Adrenal gland (tissue), 12 donors: ENCODE measurements around the gene ARL8A. TPM values are rescaled to one million over a fixed set of nuclear protein-coding genes. Genes with fewer than 3 reads are reported as not detected.
"Not testable (repeated sequence)": the region's sequence is repeated elsewhere in the genome, so short reads cannot be mapped to it uniquely, and the experiment has no call there.

Source experiments
- DNase-seq, 7 donors: peaks; one replicate each; pipeline ENCODE4 v3.0.0-alpha.2; 2019 to 2020
- H3K27ac ChIP-seq, 5 donors: fragments of 200-600 bp; sonication (generic) in 4 of 5; 1 replicate in 3 of 5; 2 replicates in 2 of 5; pipeline versions ENCODE4 v1.5.1 to v1.8.0; 2016 to 2020; ENCODE audit warnings: mild to moderate bottlenecking in 1 of 5
- H3K27me3 ChIP-seq: fragments of 200-600 bp; 2 replicates; pipeline ENCODE4 v1.8.0; 2021
- H3K36me3 ChIP-seq, 2 donors: fragments of 200-600 bp; replicated peaks in 1 of 2; 1 replicate in 1 of 2; 2 replicates in 1 of 2; pipeline versions ENCODE4 v1.5.1 to v1.8.0; 2018 to 2022
- H3K4me1 ChIP-seq, 2 donors: fragments of 200-600 bp; replicated peaks in 1 of 2; 1 replicate in 1 of 2; 2 replicates in 1 of 2; pipeline versions ENCODE4 v1.5.1 to v1.8.0; 2018 to 2021
- H3K4me3 ChIP-seq, 4 donors: fragments of 200-600 bp; sonication (generic) in 3 of 4; one replicate each; pipeline ENCODE4 v1.5.1; 2016 to 2018
- H3K9me3 ChIP-seq, 3 donors: fragments of 200-600 bp; sonication (generic) in 1 of 3; replicated peaks in 1 of 3; 1 replicate in 2 of 3; 2 replicates in 1 of 3; pipeline versions ENCODE4 v1.5.1 to v1.8.0; 2016 to 2021
- CTCF ChIP-seq, 6 experiments: fragments of 450-650 bp in 4 of 6; fragments of 200-600 bp in 2 of 6; sonication (generic) in 1 of 6; IDR thresholded peaks; 1 replicate in 5 of 6; 2 replicates in 1 of 6; pipeline versions ENCODE4 v1.5.1 to v1.8.0; 2016 to 2021; ENCODE audit warnings: antibody characterized with exemption in 6 of 6, mild to moderate bottlenecking in 2 of 6, moderate library complexity in 1 of 6
- POLR2A ChIP-seq, 2 donors: fragments of 450-650 bp; IDR thresholded peaks; one replicate each; pipeline ENCODE4 v1.6.1; 2017; ENCODE audit warnings: antibody characterized with exemption in 2 of 2, mild to moderate bottlenecking in 2 of 2, moderate library complexity in 1 of 2
- WGBS, 4 donors: extraction: QIAGEN DNeasy Blood & Tissue Kit in 2 of 4; methylation state at CpG; one replicate each; pipeline versions ENCODE4 v1.1.5 to v1.1.7; 2013 to 2017; 5-methylcytosine and 5-hydroxymethylcytosine counted together
- intact Hi-C, 2 donors: fragments of 100-400 bp; cut with DNase I; formaldehyde crosslinking; loops; one replicate each; pipeline versions ENCODE4 v1.14.1 to v1.15.0; 2022 to 2023
- polyA plus RNA-seq, 3 donors: library from polyadenylated mRNA; stranded (reverse); fragments of 200-250 nt in 2 of 3; fragments of 350-450 nt in 1 of 3; fragmentation: Illumina TruSeq in 1 of 3; extraction: RNeasy Lipid Tissue Mini Kit (QIAGEN cat#74804) in 1 of 3; gene quantifications; one replicate each; pipeline ENCODE4 v1.2.3, GENCODE V29; 2013 to 2014
- total RNA-seq, 9 donors: library from RNA; depleted of rRNA in 4 of 9; stranded (reverse); fragments of >200 nt in 4 of 9; fragments of 120-200 nt in 1 of 9; fragmentation: NEBNext Ultra II Directional in 1 of 9; extraction: Animal tissue kit (Norgen Biotek cat#: 25700) in 1 of 9; gene quantifications; one replicate each; pipeline versions ENCODE4 v1.1.0 to v1.2.4, GENCODE V29; 2013 to 2023
- donor health status: healthy with polysubstance abuse.
- donor health status: Bipolar disorder and iron deficiency.
- donor health status: DM: yes; HTN: yes; CAD: no.
- donor health status: DM: no; HTN: no; CAD: no.
- donor health status: DM: no; HTN: no; CAD: no.
- donor health status: DM: yes; HTN: yes; CAD: no.

The ARL8A gene
- total and polyA plus RNA-seq, 12 donors: 26.4 to 115 (median 53.7) TPM

- no peak overlapping the region for H3K27ac ChIP-seq
- H3K4me1 ChIP-seq: peaks cover 0 to 3% of the 10 kb centered on the region in 2 donors
- H3K9me3 ChIP-seq: no peaks in the 10 kb centered on the region
- no peaks in the 10 kb centered on the region for H3K36me3 ChIP-seq
- 84 to 98% (median 88%) methylated on average over 8 of the region's 8 CpGs for WGBS, 4 donors
- TF ChIP-seq POLR2A (IDR thresholded peaks at IDR 0.05): no peak
- no peak for TF ChIP-seq CTCF (IDR thresholded peaks at IDR 0.05)
- intact Hi-C loops: loop anchor here in 1 of 2 donors (10.0 kb wide), 1 partner anchor 533 kb away; the partner anchor contains the start of gene SYT2
- DNase-seq: no peak
- H3K27me3 ChIP-seq: peaks cover 4% of the 10 kb centered on the region
- H3K4me3 ChIP-seq: no peak overlapping the region
Measured at GRCh38 chr1:202182040-202182877, 37.7 kb upstream of the ARL8A start.

DNA sequence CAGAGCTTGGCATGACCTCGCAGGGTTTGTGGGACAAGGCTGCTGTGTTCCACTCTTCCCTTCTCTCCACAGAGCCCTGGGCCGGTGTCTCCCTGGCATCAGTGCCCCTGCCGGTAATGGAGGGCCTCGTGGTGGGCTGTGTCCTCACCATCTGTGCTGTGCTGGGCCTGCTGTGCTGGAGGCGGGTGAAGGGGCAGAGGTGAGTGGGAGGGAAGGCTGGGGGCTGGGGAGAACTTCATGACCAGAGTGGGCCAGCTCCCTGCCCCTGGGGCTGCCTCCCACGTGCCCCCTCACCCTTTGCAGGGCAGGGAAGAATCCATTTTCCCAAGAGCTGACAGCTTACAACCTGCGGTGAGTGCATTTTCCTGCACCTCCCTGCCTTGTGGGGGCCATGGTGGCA is 37.0 kb upstream of the ARL8A start:
- intact Hi-C loops: loop anchor here in 1 of 2 donors (10.0 kb wide), 1 partner anchor 533 kb away; the partner anchor contains the start of gene SYT2

GRCh38 chr1:202180751-202181139 is 36.2 kb upstream of the ARL8A start:
- WGBS, 4 donors: 59 to 86% (median 65%) methylated on average over 2 of the region's 2 CpGs
- not testable (repeated sequence) for H3K27ac ChIP-seq, H3K9me3 ChIP-seq, H3K36me3 ChIP-seq, DNase-seq, H3K4me1 ChIP-seq, H3K4me3 ChIP-seq, H3K27me3 ChIP-seq
- intact Hi-C loops: loop anchor here in 1 of 2 donors (10.0 kb wide), 1 partner anchor 534 kb away; the partner anchor contains the start of gene SYT2

More for the DNA sequence above, 37.0 kb upstream of the ARL8A start:
- peaks cover 4% of the 10 kb centered on the region for H3K27me3 ChIP-seq
- no peaks in the 10 kb centered on the region for H3K9me3 ChIP-seq
- H3K4me1 ChIP-seq: peaks cover 0 to 3% of the 10 kb centered on the region in 2 donors
- TF ChIP-seq CTCF (IDR thresholded peaks at IDR 0.05): no peak
- TF ChIP-seq POLR2A (IDR thresholded peaks at IDR 0.05): no peak
- no peaks in the 10 kb centered on the region for H3K36me3 ChIP-seq
- WGBS, 4 donors: 60 to 88% (median 84%) methylated on average over 2 to 7 of the region's 7 CpGs
- H3K4me3 ChIP-seq: no peak overlapping the region
- no peak for DNase-seq
- H3K27ac ChIP-seq: no peak overlapping the region

- no peak for DNase-seq
- H3K27me3 ChIP-seq: peaks cover 4% of the 10 kb centered on the region
- H3K4me1 ChIP-seq: peaks cover 0 to 3% of the 10 kb centered on the region in 2 donors
- H3K9me3 ChIP-seq: no peaks in the 10 kb centered on the region
- H3K27ac ChIP-seq: no peak overlapping the region
- no peak overlapping the region for H3K4me3 ChIP-seq
- intact Hi-C loops: loop anchor here in 1 of 2 donors (10.0 kb wide), 1 partner anchor 535 kb away; the partner anchor contains the start of gene SYT2
- 65 to 86% (median 78%) methylated on average over 16 to 19 of the region's 19 CpGs for WGBS, 4 donors
- TF ChIP-seq POLR2A (IDR thresholded peaks at IDR 0.05) (no peak), CTCF (IDR thresholded peaks at IDR 0.05) (no peak)
- H3K36me3 ChIP-seq: no peaks in the 10 kb centered on the region
Measured at GRCh38 chr1:202179828-202180750, 35.6 kb upstream of the ARL8A start.
